ENCODE results near the gene ANKFN1.

DNA sequence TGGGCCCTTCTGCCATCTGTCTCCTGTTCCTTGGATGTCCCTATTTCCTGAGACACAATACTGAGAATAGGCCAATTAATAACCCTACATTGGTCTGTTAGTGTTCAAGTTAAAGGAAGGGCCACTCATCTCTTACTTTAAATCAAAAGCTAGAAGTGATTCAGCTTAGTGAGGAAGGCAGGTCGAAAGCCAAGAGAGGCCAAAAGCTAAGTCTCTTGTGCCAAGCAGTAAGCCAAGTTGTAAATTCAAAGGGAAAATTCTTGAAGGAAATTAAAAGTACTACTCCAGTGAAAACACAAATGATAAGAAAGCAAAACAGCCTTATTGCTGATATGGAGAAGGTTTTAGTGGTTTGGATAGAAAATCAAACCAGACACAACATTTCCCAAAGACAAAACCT, 28.8 kb downstream of the ANKFN1 start:
- TF ChIP-seq CTCF (conservative IDR thresholded peaks at IDR 0.05) (no peak), ZFX (IDR thresholded peaks at IDR 0.05) (no peak)

Measured in C4-2B (cell line).